SJSA1 (cell line): ENCODE measurements around the gene SYF2. TPM values are rescaled to one million over a fixed set of nuclear protein-coding genes. Genes with fewer than 3 reads are reported as not detected.
A peak's percentile ranks its signal among the peaks of the same experiment; 100 is the strongest.
"Not testable (repeated sequence)": the region's sequence is repeated elsewhere in the genome, so short reads cannot be mapped to it uniquely, and the experiment has no call there.

Experiments
- DNase-seq, 2 experiments: peaks; one replicate each; pipeline ENCODE4 v3.0.0-alpha.2; 2015 to 2020; ENCODE audit warnings: low spot score in 2 of 2, low read depth in 1 of 2
- H3K27ac ChIP-seq: fragments of 250-450 bp; sonication (Bioruptor Pico); 2 replicates; pipeline ENCODE4 v1.5.1; 2020; ENCODE audit warnings: mild to moderate bottlenecking, moderate library complexity
- H3K27me3 ChIP-seq: fragments of 250-450 bp; sonication (Bioruptor Pico); replicated peaks from 2 replicates; pipeline ENCODE4 v1.5.1; 2020; ENCODE audit warnings: mild to moderate bottlenecking, moderate library complexity
- H3K36me3 ChIP-seq: fragments of 250-450 bp; sonication (Bioruptor Pico); 2 replicates; pipeline ENCODE4 v1.5.1; 2020; ENCODE audit warnings: mild to moderate bottlenecking
- H3K4me1 ChIP-seq: fragments of 250-450 bp; sonication (Bioruptor Pico); replicated peaks from 2 replicates; pipeline ENCODE4 v1.6.1; 2021; ENCODE audit warnings: mild to moderate bottlenecking
- H3K4me3 ChIP-seq: fragments of 250-450 bp; sonication (Bioruptor Pico); 2 replicates; pipeline ENCODE4 v1.5.1; 2020; ENCODE audit warnings: mild to moderate bottlenecking
- H3K9me3 ChIP-seq: fragments of 250-450 bp; sonication (Bioruptor Pico); replicated peaks from 2 replicates; pipeline ENCODE4 v1.5.1; 2020; ENCODE audit warnings: mild to moderate bottlenecking
- total RNA-seq: library from RNA; depleted of rRNA; stranded (reverse); fragments of >200 nt; shearing (Covaris generic); gene quantifications from 2 replicates; pipeline ENCODE4 v1.2.3, GENCODE V29; 2014

Gene SYF2
- total RNA-seq, 1 experiment from 2014 or later = 34.0 TPM

GRCh38 chr1:25256578-25256965 is 24.3 kb upstream of the SYF2 start:
- no peak overlapping the region for H3K4me3 ChIP-seq
- peaks cover 26% of the 10 kb centered on the region for H3K4me1 ChIP-seq
- H3K9me3 ChIP-seq = no peaks in the 10 kb centered on the region
- no peaks in the 10 kb centered on the region for H3K27me3 ChIP-seq
- H3K36me3 ChIP-seq = no peaks in the 10 kb centered on the region
- H3K27ac ChIP-seq = no peak overlapping the region
- no peak for DNase-seq

DNA sequence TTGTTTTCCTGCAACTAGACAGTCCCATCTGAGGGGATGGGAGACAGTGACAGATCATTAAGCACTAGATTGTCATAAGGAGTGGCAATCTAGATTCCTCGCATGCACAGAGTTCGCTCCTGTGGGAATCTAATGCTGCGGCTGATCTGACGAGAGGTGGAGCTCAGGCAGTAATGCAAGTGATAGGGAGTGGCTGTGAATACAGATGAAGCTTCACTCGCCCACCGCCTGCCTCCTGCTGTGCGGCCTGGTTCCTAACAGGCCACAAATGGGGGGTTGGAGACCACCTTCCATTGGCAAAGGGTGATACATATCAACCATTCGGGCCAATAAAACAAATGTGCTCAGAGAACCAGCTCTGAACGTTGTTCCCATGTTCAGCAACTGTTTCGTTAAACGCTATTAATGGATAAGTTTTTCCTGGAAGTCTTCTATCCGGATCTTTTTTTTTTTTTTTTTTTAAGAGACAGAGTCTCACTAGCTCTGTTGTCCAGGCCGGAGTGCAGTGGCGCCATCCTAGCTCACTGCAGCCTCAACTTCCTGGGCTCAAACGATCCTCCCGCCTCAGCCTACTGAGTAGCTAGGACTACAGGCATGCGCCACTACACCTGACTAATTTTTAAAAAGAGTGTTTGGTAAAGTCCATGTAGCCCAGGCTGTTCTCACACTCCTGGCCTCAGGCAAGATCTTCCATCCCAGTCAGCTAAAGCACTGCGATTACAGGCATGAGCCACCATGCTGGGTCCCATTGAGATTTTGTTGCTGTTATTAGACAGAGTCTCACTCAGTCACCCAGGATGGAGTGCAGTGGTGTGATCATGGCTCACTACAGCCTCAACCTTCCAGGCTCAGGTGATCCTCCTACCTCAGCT is 23.6 kb upstream of the SYF2 start:
- H3K9me3 ChIP-seq = no peaks in the 10 kb centered on the region
- peak in 1 of 2 experiments; percentile 22 for DNase-seq
- H3K27ac ChIP-seq = no peak overlapping the region

GRCh38 chr1:25253911-25254310 is 21.6 kb upstream of the SYF2 start:
- H3K27ac ChIP-seq = no peak overlapping the region
- H3K27me3 ChIP-seq = no peaks in the 10 kb centered on the region
- no peaks in the 10 kb centered on the region for H3K9me3 ChIP-seq
- no peak overlapping the region for H3K4me3 ChIP-seq
- peak; percentile 42 to 49 for DNase-seq
- H3K4me1 ChIP-seq = peaks cover 13% of the 10 kb centered on the region
- H3K36me3 ChIP-seq = no peaks in the 10 kb centered on the region

More for the DNA sequence above, 23.6 kb upstream of the SYF2 start:
- H3K27me3 ChIP-seq = no peaks in the 10 kb centered on the region
- peaks cover 26% of the 10 kb centered on the region for H3K4me1 ChIP-seq
- H3K36me3 ChIP-seq = no peaks in the 10 kb centered on the region
- H3K4me3 ChIP-seq = no peak overlapping the region

DNA sequence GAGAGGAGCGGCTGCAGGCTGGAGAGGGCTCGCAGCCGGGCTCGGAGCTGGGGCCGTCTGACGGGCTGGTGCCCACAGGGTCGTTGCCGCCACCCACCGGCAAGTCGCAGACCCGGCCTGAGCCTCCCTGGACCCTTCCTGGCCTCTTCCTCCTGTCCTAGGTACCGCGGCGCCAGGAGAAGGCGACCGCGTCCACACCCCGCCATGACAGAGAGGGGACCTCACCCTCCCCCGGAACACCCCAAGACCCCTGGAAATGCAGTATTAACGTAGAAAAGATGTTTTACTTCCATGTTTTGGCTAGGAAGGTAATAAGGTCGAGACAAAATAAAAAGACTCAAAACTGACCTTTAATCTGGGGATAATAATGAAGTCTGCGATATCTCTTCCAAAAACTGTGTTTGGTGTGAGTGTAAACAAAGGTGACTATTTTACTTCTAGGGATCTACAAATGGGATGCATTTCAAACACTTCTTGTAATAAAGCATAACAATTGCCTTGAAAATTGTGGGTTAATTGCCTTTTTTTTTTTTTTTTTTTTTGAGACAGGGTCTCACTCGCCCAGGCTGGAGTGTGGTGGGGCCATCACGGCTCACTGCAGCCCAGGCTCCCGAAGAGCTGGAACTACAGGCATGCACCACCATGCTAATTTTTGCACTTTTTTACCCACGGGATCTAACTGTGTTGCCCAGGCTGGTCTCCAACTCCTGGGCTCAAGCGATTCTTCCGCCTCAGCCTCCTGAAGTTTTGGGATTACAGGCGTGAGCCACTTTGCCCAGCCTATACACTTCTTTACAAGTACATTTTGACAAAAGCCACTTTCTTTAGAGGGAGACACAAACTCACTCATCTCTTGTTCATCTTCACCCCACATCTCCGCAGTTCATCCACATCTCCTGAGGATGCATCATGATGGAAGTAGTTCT is 15.8 kb upstream of the SYF2 start:
- H3K27me3 ChIP-seq = no peaks in the 10 kb centered on the region
- DNase-seq = peak in 1 of 2 experiments; percentile 8
- peak overlapping the region; percentile 1; the same call in 1 of the 2 replicates for H3K27ac ChIP-seq
- no peaks in the 10 kb centered on the region for H3K9me3 ChIP-seq
- H3K4me3 ChIP-seq = peak overlapping the region; percentile 80
- peaks cover 41% of the 10 kb centered on the region for H3K36me3 ChIP-seq
- peaks cover 5% of the 10 kb centered on the region for H3K4me1 ChIP-seq

DNA sequence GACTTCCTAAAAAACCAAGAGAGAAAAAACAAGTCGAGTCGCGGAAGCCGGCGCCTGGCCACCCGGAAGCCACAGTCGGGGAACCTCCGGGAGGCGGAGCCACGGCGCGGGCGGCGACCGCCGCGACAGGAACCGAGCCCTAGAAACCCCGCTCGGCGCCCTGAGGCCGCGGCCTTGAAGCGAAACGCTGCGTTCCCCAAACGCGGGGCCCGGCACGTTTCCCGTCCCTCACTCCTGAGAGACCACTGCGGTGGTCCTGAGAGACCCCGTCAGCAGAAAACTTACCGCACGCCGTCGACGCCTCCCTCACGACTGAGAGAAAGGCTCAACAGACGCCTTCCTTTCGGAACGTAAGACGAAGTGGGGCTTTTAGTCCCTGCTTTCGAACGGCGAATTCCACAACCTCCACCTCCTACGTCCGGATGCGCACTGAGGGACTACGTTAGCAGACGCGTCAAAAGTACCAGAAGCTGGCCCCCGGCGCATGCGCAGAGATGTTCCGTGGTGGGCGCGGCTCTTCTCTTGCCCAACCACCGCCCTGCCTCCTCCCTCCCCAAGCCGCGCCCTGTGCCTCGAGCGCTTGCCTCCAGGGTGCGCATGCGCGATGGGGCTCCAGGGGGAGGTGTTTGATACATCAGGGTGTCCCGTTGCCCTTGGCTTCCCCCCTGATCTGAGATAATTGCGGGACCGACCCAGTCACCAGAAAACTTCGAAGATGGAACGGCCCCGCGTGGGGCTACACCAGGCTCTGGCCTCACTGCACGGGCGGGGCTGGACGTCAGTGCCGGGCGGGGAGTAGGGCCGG is 14.9 kb upstream of the SYF2 start, which contains the start of gene RSRP1:
Gene RSRP1 (minus strand): TSS at position 431 of the 805 bp plus-strand sequence. CDS start 491 bp downstream, outside the sequence.
- H3K4me1 ChIP-seq = peaks cover 5% of the 10 kb centered on the region
- H3K4me3 ChIP-seq = peak within 1 kb of the TSS; percentile 80
- no peaks in the 10 kb centered on the region for H3K27me3 ChIP-seq
- H3K27ac ChIP-seq = peak within 1 kb of the TSS; percentile 87
- peak; percentile 99 for DNase-seq
- H3K36me3 ChIP-seq = peaks cover 50% of the 10 kb centered on the region
- H3K9me3 ChIP-seq = no peaks in the 10 kb centered on the region

GRCh38 chr1:25246600-25247023 is 14.3 kb upstream of the SYF2 start:
- DNase-seq = peak in 1 of 2 experiments; percentile 50
- Histone ChIP-seq H3K27me3 (no peaks in the 10 kb centered on the region), H3K27ac (peak overlapping the region; percentile 87), H3K4me1 (peaks cover 5% of the 10 kb centered on the region), H3K36me3 (peaks cover 56% of the 10 kb centered on the region), H3K4me3 (peak overlapping the region; percentile 80), H3K9me3 (no peaks in the 10 kb centered on the region)

GRCh38 chr1:25245809-25246599 is 13.7 kb upstream of the SYF2 start:
- DNase-seq = peak; percentile 14 to 24
- H3K36me3 ChIP-seq = peaks cover 62% of the 10 kb centered on the region

GRCh38 chr1:25245393-25245792 is 13.1 kb upstream of the SYF2 start:
- H3K36me3 ChIP-seq = peaks cover 68% of the 10 kb centered on the region

More at GRCh38 chr1:25245809-25246599, 13.7 kb upstream of the SYF2 start:
- peaks cover 5% of the 10 kb centered on the region for H3K4me1 ChIP-seq
- H3K27ac ChIP-seq = peak overlapping the region; percentile 87
- H3K27me3 ChIP-seq = no peaks in the 10 kb centered on the region
- H3K4me3 ChIP-seq = peak overlapping the region; percentile 80
- H3K9me3 ChIP-seq = no peaks in the 10 kb centered on the region

DNA sequence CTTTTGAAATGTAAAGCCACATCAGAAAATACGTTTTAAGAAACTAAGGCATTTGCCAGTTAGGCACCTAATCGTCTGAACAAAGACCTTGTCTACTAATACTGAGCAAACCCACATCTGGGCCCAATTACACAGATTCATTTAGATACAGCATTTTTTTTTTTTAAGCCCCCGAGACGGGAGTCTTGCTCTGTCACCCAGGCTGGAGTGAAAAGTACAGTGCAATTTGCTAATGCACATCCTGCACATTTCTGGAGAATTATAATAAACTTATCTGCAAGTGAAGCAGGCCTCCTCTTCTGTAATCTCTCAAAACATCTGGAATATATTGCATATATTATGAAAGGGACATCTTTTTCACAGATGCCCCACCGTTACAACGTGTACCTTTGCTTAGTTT is 11.6 kb upstream of the SYF2 start:
- peak in 1 of 2 experiments; percentile 2 for DNase-seq
- no peaks in the 10 kb centered on the region for H3K27me3 ChIP-seq
- H3K27ac ChIP-seq = no peak overlapping the region
- no peaks in the 10 kb centered on the region for H3K9me3 ChIP-seq
- H3K4me1 ChIP-seq = peaks cover 18% of the 10 kb centered on the region
- H3K36me3 ChIP-seq = peaks cover 83% of the 10 kb centered on the region
- H3K4me3 ChIP-seq = no peak overlapping the region

More at GRCh38 chr1:25245393-25245792, 13.1 kb upstream of the SYF2 start:
- H3K9me3 ChIP-seq = no peaks in the 10 kb centered on the region
- no peaks in the 10 kb centered on the region for H3K27me3 ChIP-seq
- H3K4me3 ChIP-seq = peak overlapping the region; percentile 80
- peaks cover 7% of the 10 kb centered on the region for H3K4me1 ChIP-seq
- no peak overlapping the region for H3K27ac ChIP-seq
- DNase-seq = peak in 1 of 2 experiments; percentile 9

DNA sequence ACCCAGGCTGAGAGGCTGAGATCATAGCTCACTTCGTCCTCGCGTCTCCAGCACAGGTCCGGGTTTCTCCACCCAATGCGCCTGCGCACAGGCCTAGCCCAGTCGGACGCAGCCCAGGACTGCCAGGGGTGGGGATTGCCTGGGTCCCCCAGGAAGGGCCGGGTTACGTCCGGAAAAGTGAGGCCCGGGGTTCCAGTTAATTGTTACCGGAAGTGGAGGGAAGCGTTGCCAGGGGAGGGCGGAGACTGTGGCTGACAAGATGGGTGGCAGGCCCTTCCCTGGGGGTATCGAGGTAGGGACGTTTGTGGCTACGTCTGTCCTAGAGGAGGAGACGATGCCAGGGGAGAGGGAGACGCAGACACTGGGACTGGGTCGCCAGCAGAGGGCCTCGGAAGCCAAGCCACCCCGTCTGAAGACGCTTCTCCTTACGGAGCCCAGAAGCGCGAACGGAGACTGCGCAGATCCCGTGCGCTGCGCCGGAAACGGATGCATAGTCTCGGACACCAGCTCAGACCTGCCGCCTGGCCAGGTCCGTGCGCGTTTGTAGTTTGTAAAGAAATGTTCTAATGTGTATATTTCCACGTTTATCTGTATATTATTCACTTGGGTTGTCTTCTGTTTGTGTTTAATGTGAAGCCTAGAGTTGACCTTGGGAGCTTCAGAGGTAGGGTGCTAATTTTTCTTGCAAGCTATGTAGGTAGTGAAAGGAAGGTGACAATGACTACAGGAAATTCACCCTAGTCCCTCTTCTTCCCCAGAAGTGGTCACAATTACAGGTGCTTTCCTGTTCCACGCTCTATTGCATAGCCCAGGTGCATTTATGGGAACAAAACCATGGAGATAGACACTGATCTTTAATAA is 7.6 kb upstream of the SYF2 start:
- Histone ChIP-seq H3K4me3 (peak overlapping the region; percentile 27), H3K9me3 (no peaks in the 10 kb centered on the region), H3K27me3 (no peaks in the 10 kb centered on the region), H3K27ac (peak overlapping the region; percentile 37), H3K4me1 (peaks cover 14% of the 10 kb centered on the region), H3K36me3 (peaks cover 61% of the 10 kb centered on the region)
- peak; percentile 88 to 89 for DNase-seq

- Histone ChIP-seq H3K4me1 (peaks cover 17% of the 10 kb centered on the region), H3K27ac (no peak overlapping the region), H3K27me3 (no peaks in the 10 kb centered on the region), H3K4me3 (no peak overlapping the region), H3K9me3 (no peaks in the 10 kb centered on the region), H3K36me3 (peaks cover 43% of the 10 kb centered on the region)
- DNase-seq = no peak
These were observed 5.7 kb upstream of the SYF2 start for GRCh38 chr1:25238046-25238445.

DNA sequence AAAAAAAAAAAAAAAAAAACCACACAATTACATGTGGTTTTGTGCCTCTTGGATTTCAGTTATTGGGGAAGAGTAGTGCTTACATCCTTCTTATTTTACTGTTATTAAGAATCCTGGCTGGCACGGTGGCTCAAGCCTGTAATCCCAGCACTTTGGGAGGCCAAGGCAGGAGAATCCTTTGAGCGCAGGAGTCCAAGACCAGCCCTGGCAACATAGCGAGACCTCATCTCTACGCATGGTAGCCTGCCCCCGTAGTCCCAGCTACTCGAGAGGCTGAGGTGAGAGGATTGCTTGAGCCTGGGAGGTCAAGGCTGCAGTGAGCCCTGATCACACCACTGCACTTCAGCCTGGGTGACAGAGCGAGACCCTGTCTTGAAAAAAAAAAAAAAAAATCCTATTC is 4.0 kb upstream of the SYF2 start:
- not testable (repeated sequence) for H3K4me3 ChIP-seq, H3K27me3 ChIP-seq, DNase-seq, H3K27ac ChIP-seq, H3K9me3 ChIP-seq
- peaks cover 33% of the 10 kb centered on the region for H3K36me3 ChIP-seq
- H3K4me1 ChIP-seq = peaks cover 27% of the 10 kb centered on the region
